ENCODE measurements around the gene TRIM8.

TRIM8 gene

GRCh38 chr10:102617041-102617440 lies 27.2 kb upstream of the TRIM8 start:
- no peak for DNase-seq

- DNase-seq = no peak
Observed at GRCh38 chr10:102617816-102618215, 26.5 kb upstream of the TRIM8 start.

- no peak for DNase-seq
Observed at GRCh38 chr10:102619281-102619981, 24.8 kb upstream of the TRIM8 start.

GRCh38 chr10:102620138-102620590 lies 24.1 kb upstream of the TRIM8 start:
- no peak for DNase-seq

GRCh38 chr10:102620591-102621442 lies 23.5 kb upstream of the TRIM8 start:
- no peak for DNase-seq

GRCh38 chr10:102621443-102622325 lies 22.6 kb upstream of the TRIM8 start:
- no peak for DNase-seq

- DNase-seq = no peak
Observed at GRCh38 chr10:102624094-102624493, 20.2 kb upstream of the TRIM8 start.

GRCh38 chr10:102624751-102625645 lies 19.3 kb upstream of the TRIM8 start:
- DNase-seq = no peak

GRCh38 chr10:102626026-102626685 lies 18.1 kb upstream of the TRIM8 start:
- DNase-seq = no peak

- no peak for DNase-seq
Observed at GRCh38 chr10:102627291-102627735, 17.0 kb upstream of the TRIM8 start.

GRCh38 chr10:102627736-102628293 lies 16.5 kb upstream of the TRIM8 start:
- no peak for DNase-seq

- DNase-seq = no peak
Observed at GRCh38 chr10:102628451-102628911, 15.8 kb upstream of the TRIM8 start.

- no peak for DNase-seq
Observed at GRCh38 chr10:102629661-102630614, 14.3 kb upstream of the TRIM8 start.

- DNase-seq = no peak
Observed at GRCh38 chr10:102630663-102631062, 13.6 kb upstream of the TRIM8 start.

GRCh38 chr10:102631525-102632393 lies 12.5 kb upstream of the TRIM8 start:
- no peak for DNase-seq

GRCh38 chr10:102632394-102633111 lies 11.7 kb upstream of the TRIM8 start:
- DNase-seq = no peak

GRCh38 chr10:102633287-102633686 lies 11.0 kb upstream of the TRIM8 start:
- DNase-seq = peak; percentile 56

GRCh38 chr10:102633848-102634247 lies 10.4 kb upstream of the TRIM8 start:
- DNase-seq = no peak
